GM12875 (cell line): ENCODE results near the gene WDR90.
A peak's percentile ranks its signal among the peaks of the same experiment; 100 is the strongest.

Experiments
- H3K4me3 ChIP-seq: one replicate; pipeline ENCODE4 v1.5.1; 2011; ENCODE audit warnings: low read depth, low read length, control low read depth
- CTCF ChIP-seq: IDR thresholded peaks from 2 replicates; pipeline ENCODE4 v1.5.1; 2011; ENCODE audit warnings: low read depth, mild to moderate bottlenecking, control low read depth, inconsistent platforms, low read length, moderate library complexity, borderline replicate concordance; ENCODE audit not compliant: insufficient read depth

WDR90 gene

GRCh38 chr16:657487-657886 lies 8.3 kb downstream of the WDR90 start:
- H3K4me3 ChIP-seq = no peak overlapping the region
- no peak for TF ChIP-seq CTCF

- no peak overlapping the region for H3K4me3 ChIP-seq
- no peak for TF ChIP-seq CTCF
These were observed 9.8 kb downstream of the WDR90 start for GRCh38 chr16:658679-659571.

GRCh38 chr16:659618-660017 lies 10.5 kb downstream of the WDR90 start:
- no peak overlapping the region for H3K4me3 ChIP-seq
- TF ChIP-seq CTCF = no peak

- no peak overlapping the region for H3K4me3 ChIP-seq
- no peak for TF ChIP-seq CTCF
These were observed 10.9 kb downstream of the WDR90 start for GRCh38 chr16:660132-660458.

- no peak overlapping the region for H3K4me3 ChIP-seq
- 0 out of 2 replicates have a peak, but pooled peaks have one; percentile 33 for TF ChIP-seq CTCF
These were observed 11.5 kb downstream of the WDR90 start for GRCh38 chr16:660459-661183.

GRCh38 chr16:661184-661821 lies 12.1 kb downstream of the WDR90 start:
- no peak for TF ChIP-seq CTCF
- H3K4me3 ChIP-seq = no peak overlapping the region
